IMR-90 (cell line): ENCODE measurements around the gene CLEC6A. TPM values are rescaled to one million over a fixed set of nuclear protein-coding genes. Genes with fewer than 3 reads are reported as not detected.

Source experiments
- ATAC-seq: fragments of 200-7000 bp; cut with Tn5 transposase; 2 replicates; pipeline ENCODE4 v1.9.1; 2020; ENCODE audit warnings: low read depth, mild to moderate bottlenecking, moderate library complexity
- BruUV-seq: library from RNA; stranded (reverse); fragments of 400-500 nt; replicated peaks from 2 replicates; lab custom pipeline; 2021; lab: Mats Ljungman, UMichigan
- CTCF ChIA-PET: fragments of 300-600 bp; formaldehyde crosslinking; extraction: SDS; loops from one replicate; lab custom pipeline; 2021; ENCODE audit warnings: antibody characterized with exemption; lab: Yijun Ruan, JAX
- POLR2A ChIA-PET: fragments of 300-600 bp; sonication (Branson Sonifier 250); formaldehyde crosslinking; loops from one replicate; lab custom pipeline; 2022; ENCODE audit warnings: antibody characterized with exemption; ENCODE audit not compliant: unreplicated experiment; lab: Charles Lee
- DNase-seq: peaks from one replicate; pipeline ENCODE4 v3.0.0; 2013
- H2AFZ ChIP-seq: replicated peaks from 2 replicates; pipeline ENCODE3; 2013; ENCODE audit warnings: low read length, mild to moderate bottlenecking; ENCODE audit not compliant: poor library complexity
- H2AK5ac ChIP-seq: 2 replicates; pipeline ENCODE4 v1.6.1; 2013; ENCODE audit warnings: low read depth, low read length, inconsistent platforms
- H2AK9ac ChIP-seq: replicated peaks from 2 replicates; pipeline ENCODE3; 2013; ENCODE audit warnings: mild to moderate bottlenecking, low read depth, low read length, moderate library complexity; ENCODE audit not compliant: poor library complexity
- H2BK120ac ChIP-seq: 2 replicates; pipeline ENCODE4 v1.6.1; 2013; ENCODE audit warnings: low read depth, low read length, inconsistent platforms
- H2BK15ac ChIP-seq: 3 replicates; pipeline ENCODE4 v1.6.1; 2013; ENCODE audit warnings: low read depth, low read length, inconsistent platforms
- H2BK20ac ChIP-seq: 2 replicates; pipeline ENCODE4 v1.6.1; 2013; ENCODE audit warnings: low read depth, mild to moderate bottlenecking, inconsistent platforms, low read length, moderate library complexity
- H2BK5ac ChIP-seq: 2 replicates; pipeline ENCODE4 v1.6.1; 2013; ENCODE audit warnings: mild to moderate bottlenecking, low read depth, low read length, inconsistent platforms; ENCODE audit not compliant: poor library complexity, severe bottlenecking
- H3K14ac ChIP-seq: replicated peaks from 2 replicates; pipeline ENCODE4 v1.6.1; 2013; ENCODE audit warnings: low read depth, low read length, inconsistent platforms
- H3K18ac ChIP-seq: 2 replicates; pipeline ENCODE4 v1.6.1; 2013; ENCODE audit warnings: low read depth, low read length, control low read depth
- H3K23ac ChIP-seq: 2 replicates; pipeline ENCODE4 v1.6.1; 2013; ENCODE audit warnings: low read depth, low read length, inconsistent platforms
- H3K27ac ChIP-seq: 2 replicates; pipeline ENCODE4 v1.5.1; 2013; ENCODE audit warnings: mild to moderate bottlenecking, control low read depth, low read length; ENCODE audit not compliant: insufficient read depth
- H3K27me3 ChIP-seq: 2 replicates; pipeline ENCODE4 v1.6.1; 2013; ENCODE audit warnings: low read length; ENCODE audit not compliant: control insufficient read depth, insufficient read depth
- H3K36me3 ChIP-seq: 2 replicates; pipeline ENCODE4 v1.6.1; 2013; ENCODE audit warnings: low read length, mixed read lengths; ENCODE audit not compliant: control insufficient read depth, insufficient read depth
- H3K4ac ChIP-seq: 2 replicates; pipeline ENCODE4 v1.6.1; 2013; ENCODE audit warnings: low read depth, low read length, inconsistent platforms
- H3K4me1 ChIP-seq: 2 replicates; pipeline ENCODE4 v1.6.1; 2013; ENCODE audit warnings: low read length, mixed read lengths; ENCODE audit not compliant: control insufficient read depth, insufficient read depth
- H3K4me2 ChIP-seq: 2 replicates; pipeline ENCODE4 v1.6.1; 2013; ENCODE audit warnings: low read depth, mild to moderate bottlenecking, control low read depth, low read length, moderate library complexity
- H3K4me3 ChIP-seq: 2 replicates; pipeline ENCODE4 v1.5.1; 2013; ENCODE audit warnings: low read depth, mild to moderate bottlenecking, control low read depth, low read length, moderate library complexity; ENCODE audit not compliant: insufficient read depth
- H3K56ac ChIP-seq: 2 replicates; pipeline ENCODE4 v1.6.1; 2013; ENCODE audit warnings: low read length, inconsistent platforms; ENCODE audit not compliant: insufficient read depth; ENCODE audit errors: extremely low read depth
- H3K79me1 ChIP-seq, 2 experiments: 2 replicates each; pipeline ENCODE4 v1.6.1; 2013; ENCODE audit warnings: low read length in 2 of 2, inconsistent platforms in 1 of 2, low read depth in 1 of 2
- H3K9ac ChIP-seq: 2 replicates; pipeline ENCODE4 v1.6.1; 2013; ENCODE audit warnings: low read depth, low read length, control low read depth
- H3K9me1 ChIP-seq: 2 replicates; pipeline ENCODE4 v1.6.1; 2013; ENCODE audit warnings: low read length, inconsistent platforms; ENCODE audit not compliant: insufficient read depth
- H3K9me3 ChIP-seq: 2 replicates; pipeline ENCODE4 v1.6.1; 2013; ENCODE audit warnings: low read length; ENCODE audit not compliant: control insufficient read depth, insufficient read depth
- H4K20me1 ChIP-seq: 2 replicates; pipeline ENCODE4 v1.6.1; 2013; ENCODE audit warnings: low read length, inconsistent platforms; ENCODE audit not compliant: insufficient read depth
- H4K5ac ChIP-seq: 2 replicates; pipeline ENCODE4 v1.6.1; 2013; ENCODE audit warnings: mild to moderate bottlenecking, low read depth, low read length, control low read depth
- H4K8ac ChIP-seq, 2 experiments: 2 replicates each; pipeline ENCODE4 v1.6.1; 2013; ENCODE audit warnings: low read depth in 2 of 2, low read length in 2 of 2, control low read depth in 1 of 2, inconsistent platforms in 1 of 2
- H4K91ac ChIP-seq: 2 replicates; pipeline ENCODE4 v1.6.1; 2013; ENCODE audit warnings: low read depth, low read length, inconsistent platforms; ENCODE audit not compliant: insufficient read depth
- BHLHE40 ChIP-seq: fragments of 150-350 bp; IDR thresholded peaks from 2 replicates; pipeline ENCODE4 v1.6.1; 2016; ENCODE audit warnings: mild to moderate bottlenecking, low read depth, low read length
- CEBPB ChIP-seq: IDR thresholded peaks from 2 replicates; pipeline ENCODE4 v1.6.1; 2012; ENCODE audit warnings: low read depth, low read length, improper control_type of control experiment
- CTCF ChIP-seq: conservative IDR thresholded peaks from 2 replicates; pipeline ENCODE4 v1.5.1; 2012; ENCODE audit warnings: mild to moderate bottlenecking, low read depth, low read length, improper control_type of control experiment
- MAFK ChIP-seq: IDR thresholded peaks from 2 replicates; pipeline ENCODE4 v1.6.1; 2012; ENCODE audit warnings: low read depth, low read length, improper control_type of control experiment
- MAZ ChIP-seq: IDR thresholded peaks from 2 replicates; pipeline ENCODE4 v1.6.1; 2012; ENCODE audit warnings: low read depth, mild to moderate bottlenecking, low read length, improper control_type of control experiment, moderate library complexity, borderline replicate concordance
- MXI1 ChIP-seq: IDR thresholded peaks from 2 replicates; pipeline ENCODE4 v1.6.1; 2012; ENCODE audit warnings: low read depth, mild to moderate bottlenecking, low read length, moderate library complexity, borderline replicate concordance
- NFE2L2 ChIP-seq: fragments of 150-350 bp; IDR thresholded peaks from 2 replicates; pipeline ENCODE4 v1.6.1; 2016; ENCODE audit warnings: low read depth, mild to moderate bottlenecking, low read length
- POLR2A ChIP-seq: IDR thresholded peaks from 2 replicates; pipeline ENCODE4 v1.6.1; 2012; ENCODE audit warnings: mild to moderate bottlenecking, low read depth, low read length
- RAD21 ChIP-seq: IDR thresholded peaks from 2 replicates; pipeline ENCODE4 v1.6.1; 2012; ENCODE audit warnings: low read length, improper control_type of control experiment
- RCOR1 ChIP-seq: IDR thresholded peaks from 2 replicates; pipeline ENCODE4 v1.6.1; 2012; ENCODE audit warnings: mild to moderate bottlenecking, low read length, improper control_type of control experiment; ENCODE audit not compliant: insufficient replicate concordance
- RFX5 ChIP-seq: IDR thresholded peaks from 2 replicates; pipeline ENCODE4 v1.8.0; 2012; ENCODE audit warnings: low read depth, mild to moderate bottlenecking, low read length, moderate library complexity
- SMC3 ChIP-seq: fragments of 150-350 bp; IDR thresholded peaks from 2 replicates; pipeline ENCODE4 v1.6.1; 2016; ENCODE audit warnings: low read depth, mild to moderate bottlenecking, antibody characterized with exemption, low read length, moderate library complexity
- WGBS, 2 experiments: methylation state at CpG; one replicate each; pipeline versions ENCODE4 v1.1.5 to v1.1.7; 2013; ENCODE audit warnings: missing lambda C conversion rate in 2 of 2; ENCODE audit not compliant: insufficient read length in 1 of 2; ENCODE audit errors: extremely low coverage in 2 of 2; 5-methylcytosine and 5-hydroxymethylcytosine counted together
- dilution Hi-C: fragments of 300-500 bp; cut with HindIII; formaldehyde crosslinking; loops from one replicate; pipeline ENCODE4 v1.14.3; 2018; ENCODE audit warnings: low sequenced_read_pairs; ENCODE audit not compliant: unreplicated experiment
- in situ Hi-C: fragments of 300-500 bp; cut with MboI; formaldehyde crosslinking; loops from 3 replicates; pipeline ENCODE4 v1.14.3; 2019; ENCODE audit warnings: low sequenced_read_pairs, inconsistent platforms, mixed read lengths
- intact Hi-C: fragments of 100-400 bp; cut with micrococcal nuclease; formaldehyde crosslinking; loops from 2 replicates; pipeline ENCODE4 v1.10.0; 2022
- polyA plus RNA-seq, 3 experiments: library from polyadenylated mRNA; depleted of rRNA; stranded (reverse); fragments of >200 nt; gene quantifications; 2 replicates each; pipeline ENCODE4 v1.2.3, GENCODE V29; 2012; ENCODE audit warnings: low replicate concordance in 1 of 3
- total RNA-seq: library from RNA; depleted of rRNA; stranded (reverse); fragments of >200 nt; gene quantifications from 2 replicates; pipeline ENCODE4 v1.2.3, GENCODE V29; 2012
- TF ChIP-seq, protein P1 (sequence below): fragments of 150-350 bp; IDR thresholded peaks from 2 replicates; pipeline ENCODE4 v1.6.1; 2017; ENCODE audit warnings: mild to moderate bottlenecking, antibody characterized with exemption, low read length, low read depth
- TF ChIP-seq, protein P2 (sequence below): fragments of 150-350 bp; IDR thresholded peaks from 2 replicates; pipeline ENCODE4 v1.6.1; 2016; ENCODE audit warnings: low read depth, mild to moderate bottlenecking, low read length, moderate library complexity, borderline replicate concordance

The CLEC6A gene
- total and polyA plus RNA-seq, 2 of the 4 experiments (the other 2 are of a cell fraction), result not detected

DNA sequence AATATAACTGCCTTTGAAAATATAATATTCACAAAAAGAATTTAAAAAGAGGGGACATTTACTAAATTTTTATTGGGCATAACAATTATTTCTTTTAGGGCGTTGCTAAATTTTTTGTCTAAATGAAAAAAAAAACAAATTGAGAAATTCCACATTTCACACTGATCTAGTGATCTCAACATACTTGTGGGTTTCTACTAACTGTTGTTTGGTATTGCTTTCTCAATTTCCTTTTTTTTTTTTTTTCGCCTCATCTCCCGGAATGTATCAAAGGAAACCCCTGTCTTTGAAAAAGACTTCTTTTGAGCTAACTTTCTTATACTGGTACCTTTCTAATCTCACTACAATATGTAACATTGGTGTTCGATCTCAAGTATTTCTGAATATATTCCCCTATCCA is 57.5 kb downstream of the CLEC6A start, which contains the start of gene CLEC4D:
Gene CLEC4D, plus strand, starts transcription at position 248 of the 400 bp plus-strand sequence. CDS start 230 bp downstream, outside the sequence.
- no peak within 1 kb of the TSS for H3K4me2 ChIP-seq
- H3K4me1 ChIP-seq, result no peaks in the 10 kb centered on the region
- H4K20me1 ChIP-seq, result no peaks in the 10 kb centered on the region
- no peak within 1 kb of the TSS for H3K4ac ChIP-seq
- H3K23ac ChIP-seq, result no peak within 1 kb of the TSS
- intact Hi-C loops (no loop called here), in situ Hi-C loops (no loop called here), dilution Hi-C loops (no loop called here)
- no peaks in the 10 kb centered on the region for H3K79me1 ChIP-seq
- H2BK15ac ChIP-seq, result no peak within 1 kb of the TSS
- no peak within 1 kb of the TSS for H3K56ac ChIP-seq
- H4K91ac ChIP-seq, result no peak within 1 kb of the TSS
- ATAC-seq (no peak), DNase-seq (no peak)
- H4K5ac ChIP-seq, result no peak within 1 kb of the TSS
- H4K8ac ChIP-seq, result no peak within 1 kb of the TSS
- no peak within 1 kb of the TSS for H2BK20ac ChIP-seq
- H2BK5ac ChIP-seq, result no peak within 1 kb of the TSS
- POLR2A ChIA-PET, result no interaction called here
- BruUV-seq, result no TSS peak
- CTCF ChIA-PET, result interaction anchor here (0.6 kb wide), 1 partner anchor 508 kb away, joined by 3 read pairs; no protein-coding TSS in a partner anchor
- no peak within 1 kb of the TSS for H3K27ac ChIP-seq
- H3K9me3 ChIP-seq, result no peaks in the 10 kb centered on the region
- no peak within 1 kb of the TSS for H2AK9ac ChIP-seq
- no peaks in the 10 kb centered on the region for H3K9me1 ChIP-seq
- no peak within 1 kb of the TSS for H3K18ac ChIP-seq
- H3K9ac ChIP-seq, result no peak within 1 kb of the TSS
- no peaks in the 10 kb centered on the region for H3K36me3 ChIP-seq
- no peak within 1 kb of the TSS for H3K14ac ChIP-seq
- TF ChIP-seq BHLHE40, result no peak
- TF ChIP-seq CTCF, result no peak
- TF ChIP-seq NFE2L2, result no peak
- TF ChIP-seq SMC3, result no peak
- TF ChIP-seq, protein P1, sequence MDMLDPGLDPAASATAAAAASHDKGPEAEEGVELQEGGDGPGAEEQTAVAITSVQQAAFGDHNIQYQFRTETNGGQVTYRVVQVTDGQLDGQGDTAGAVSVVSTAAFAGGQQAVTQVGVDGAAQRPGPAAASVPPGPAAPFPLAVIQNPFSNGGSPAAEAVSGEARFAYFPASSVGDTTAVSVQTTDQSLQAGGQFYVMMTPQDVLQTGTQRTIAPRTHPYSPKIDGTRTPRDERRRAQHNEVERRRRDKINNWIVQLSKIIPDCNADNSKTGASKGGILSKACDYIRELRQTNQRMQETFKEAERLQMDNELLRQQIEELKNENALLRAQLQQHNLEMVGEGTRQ, result no peak
- TF ChIP-seq RCOR1, result no peak
- TF ChIP-seq, protein P2, sequence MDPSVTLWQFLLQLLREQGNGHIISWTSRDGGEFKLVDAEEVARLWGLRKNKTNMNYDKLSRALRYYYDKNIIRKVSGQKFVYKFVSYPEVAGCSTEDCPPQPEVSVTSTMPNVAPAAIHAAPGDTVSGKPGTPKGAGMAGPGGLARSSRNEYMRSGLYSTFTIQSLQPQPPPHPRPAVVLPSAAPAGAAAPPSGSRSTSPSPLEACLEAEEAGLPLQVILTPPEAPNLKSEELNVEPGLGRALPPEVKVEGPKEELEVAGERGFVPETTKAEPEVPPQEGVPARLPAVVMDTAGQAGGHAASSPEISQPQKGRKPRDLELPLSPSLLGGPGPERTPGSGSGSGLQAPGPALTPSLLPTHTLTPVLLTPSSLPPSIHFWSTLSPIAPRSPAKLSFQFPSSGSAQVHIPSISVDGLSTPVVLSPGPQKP, result no peak
- TF ChIP-seq RFX5, result no peak
- TF ChIP-seq CEBPB, result no peak
- no peak for TF ChIP-seq MAZ
- TF ChIP-seq MAFK, result no peak
- no peak for TF ChIP-seq MXI1
- TF ChIP-seq RAD21, result no peak
- TF ChIP-seq POLR2A, result no peak
- H2AFZ ChIP-seq, result no peak within 1 kb of the TSS
- H3K4me3 ChIP-seq, result no peak within 1 kb of the TSS
- no peaks in the 10 kb centered on the region for H3K27me3 ChIP-seq
- WGBS, 2 experiments, result no CpG with 5 or more reads among the region's 4 CpGs
- no peak within 1 kb of the TSS for H2BK120ac ChIP-seq
- no peak within 1 kb of the TSS for H2AK5ac ChIP-seq
